ENCODE results near the gene BBLN.

BBLN gene

DNA sequence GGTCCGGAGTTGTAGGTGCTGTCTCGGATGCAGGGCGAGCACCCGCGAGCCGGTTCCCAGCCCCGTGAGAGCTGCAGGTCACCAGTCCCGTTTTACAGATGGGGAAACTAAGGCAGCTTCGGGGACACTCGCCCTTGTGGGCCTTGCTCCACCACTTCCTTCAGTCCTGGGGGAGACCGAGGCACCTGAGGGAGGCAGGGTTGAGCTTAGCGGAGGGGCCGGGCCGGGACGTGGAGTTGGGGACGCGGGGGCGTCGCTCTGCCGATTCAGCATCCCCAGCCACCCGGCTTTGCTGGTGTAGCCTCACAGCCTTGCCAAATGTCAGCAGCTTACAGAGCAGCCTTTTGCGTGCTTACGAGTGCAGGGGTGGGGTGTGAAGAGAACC is 530 bp downstream of the BBLN start:
- Histone ChIP-seq H3K9me3 (ENCODE audit: control insufficient read depth, insufficient read depth, low read length) (no peaks in the 10 kb centered on the region), H3K36me3 (ENCODE audit: insufficient read depth, low read length) (no peaks in the 10 kb centered on the region), H3K9ac (ENCODE audit: low read depth, low read length) (peak overlapping the region; percentile 87), H3K4me1 (ENCODE audit: insufficient read depth, low read length) (0 out of 2 replicates have a peak, but pooled peaks cover 3% of the 10 kb centered on the region)

DNA sequence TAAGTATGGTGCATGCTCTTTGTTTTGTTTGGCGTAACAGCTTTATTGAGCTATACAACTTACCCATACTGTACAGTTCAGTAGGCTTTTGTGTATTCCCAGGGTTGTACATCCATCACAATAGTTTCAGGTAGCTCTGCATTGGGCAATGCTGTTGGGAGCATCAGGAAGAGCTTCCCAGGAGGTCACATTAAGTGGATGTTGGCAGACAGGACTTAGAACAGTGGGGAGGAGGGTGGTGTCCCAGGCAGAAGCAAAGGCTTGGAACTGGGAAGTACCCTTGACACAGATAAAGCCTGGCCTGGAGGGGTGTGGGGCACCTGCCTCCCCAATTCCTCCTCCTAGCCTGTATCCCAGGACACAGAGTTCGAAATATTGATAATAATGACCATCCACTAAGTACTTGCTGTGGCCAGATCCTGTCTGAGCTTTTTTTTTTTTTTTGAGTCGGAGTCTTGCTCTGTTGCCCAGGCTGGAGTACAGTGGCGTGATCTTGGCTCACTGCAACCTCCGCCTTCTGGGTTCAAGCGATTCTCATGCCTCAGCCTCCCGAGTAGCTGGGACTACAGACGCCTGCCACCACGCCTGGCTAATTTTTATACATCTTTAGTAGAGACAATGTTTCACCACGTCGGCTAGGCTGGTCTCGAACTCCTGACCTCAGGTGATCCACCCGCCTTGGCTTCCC is 1.3 kb downstream of the BBLN start:
- no peaks in the 10 kb centered on the region for H3K36me3 ChIP-seq (ENCODE audit: insufficient read depth, low read length)
- H3K9me3 ChIP-seq (ENCODE audit: control insufficient read depth, insufficient read depth, low read length) = no peaks in the 10 kb centered on the region
- H3K9ac ChIP-seq (ENCODE audit: low read depth, low read length) = peak overlapping the region; percentile 87; the same call in 1 of the 2 replicates
- H3K4me1 ChIP-seq (ENCODE audit: insufficient read depth, low read length) = 0 out of 2 replicates have a peak, but pooled peaks cover 3% of the 10 kb centered on the region

GRCh38 chr9:128162215-128163026 is 2.4 kb downstream of the BBLN start:
- H3K9me3 ChIP-seq (ENCODE audit: control insufficient read depth, insufficient read depth, low read length) = no peaks in the 10 kb centered on the region
- H3K4me1 ChIP-seq (ENCODE audit: insufficient read depth, low read length) = 0 out of 2 replicates have a peak, but pooled peaks cover 3% of the 10 kb centered on the region
- no peaks in the 10 kb centered on the region for H3K36me3 ChIP-seq (ENCODE audit: insufficient read depth, low read length)
- H3K9ac ChIP-seq (ENCODE audit: low read depth, low read length) = no peak overlapping the region

DNA sequence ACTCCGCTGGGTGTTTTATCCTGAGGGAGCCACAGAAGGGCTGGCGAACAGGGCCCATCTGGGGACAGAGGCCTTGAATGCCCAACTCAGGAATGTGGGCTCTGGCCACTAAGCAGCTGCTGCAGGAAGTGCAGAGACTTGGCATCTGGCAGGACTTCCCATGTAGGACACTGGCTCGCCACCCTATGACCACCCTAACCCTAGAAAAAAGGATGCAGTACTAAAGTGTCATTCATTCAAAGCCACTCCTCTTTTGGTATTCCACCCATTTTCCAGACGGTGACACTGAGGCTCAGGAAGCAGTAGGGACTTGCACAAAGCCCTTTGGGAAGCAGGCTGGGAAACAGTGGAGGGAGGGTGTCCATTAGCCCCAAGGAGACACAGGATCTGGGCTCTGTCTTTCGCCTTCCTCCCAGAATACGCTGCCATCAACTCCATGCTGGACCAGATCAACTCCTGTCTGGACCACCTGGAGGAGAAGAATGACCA is 3.0 kb downstream of the BBLN start:
- Histone ChIP-seq H3K36me3 (ENCODE audit: insufficient read depth, low read length) (no peaks in the 10 kb centered on the region), H3K4me1 (ENCODE audit: insufficient read depth, low read length) (0 out of 2 replicates have a peak, but pooled peaks cover 3% of the 10 kb centered on the region), H3K9me3 (ENCODE audit: control insufficient read depth, insufficient read depth, low read length) (no peaks in the 10 kb centered on the region), H3K9ac (ENCODE audit: low read depth, low read length) (no peak overlapping the region)

- H3K9ac ChIP-seq (ENCODE audit: low read depth, low read length) = no peak overlapping the region
- 0 out of 2 replicates have a peak, but pooled peaks cover 3% of the 10 kb centered on the region for H3K4me1 ChIP-seq (ENCODE audit: insufficient read depth, low read length)
- H3K36me3 ChIP-seq (ENCODE audit: insufficient read depth, low read length) = no peaks in the 10 kb centered on the region
- H3K9me3 ChIP-seq (ENCODE audit: control insufficient read depth, insufficient read depth, low read length) = no peaks in the 10 kb centered on the region
Measured at GRCh38 chr9:128163523-128164306, 3.6 kb downstream of the BBLN start.

- H3K36me3 ChIP-seq (ENCODE audit: insufficient read depth, low read length) = no peaks in the 10 kb centered on the region
Measured at GRCh38 chr9:128164307-128164885, 4.3 kb downstream of the BBLN start.

DNA sequence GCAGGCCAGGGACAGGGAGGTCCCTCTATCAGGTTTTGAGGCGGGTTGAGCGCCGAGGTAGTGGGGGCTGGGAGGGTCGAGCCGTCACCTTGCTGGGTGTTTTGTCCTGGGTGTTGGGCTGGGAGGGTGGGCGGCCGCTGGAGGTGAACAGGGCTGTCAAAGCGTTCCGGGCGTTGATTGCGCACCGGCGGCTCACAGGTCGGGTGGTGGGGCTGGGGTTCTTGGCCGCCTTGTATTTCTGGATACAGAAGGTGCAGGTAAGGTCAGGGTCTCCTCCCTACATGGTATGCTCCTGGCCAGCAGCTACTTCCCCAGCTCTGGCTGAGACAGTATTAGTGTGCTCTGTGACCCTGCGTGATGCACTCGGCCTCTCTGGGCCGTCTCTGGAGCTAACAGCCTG is 6.1 kb downstream of the BBLN start:
- no peak overlapping the region for H3K9ac ChIP-seq (ENCODE audit: low read depth, low read length)
- H3K9me3 ChIP-seq (ENCODE audit: control insufficient read depth, insufficient read depth, low read length) = no peaks in the 10 kb centered on the region
- H3K4me1 ChIP-seq (ENCODE audit: insufficient read depth, low read length) = 0 out of 2 replicates have a peak, but pooled peaks cover under 1% of the 10 kb centered on the region
- no peaks in the 10 kb centered on the region for H3K36me3 ChIP-seq (ENCODE audit: insufficient read depth, low read length)

More at GRCh38 chr9:128164307-128164885, 4.3 kb downstream of the BBLN start:
- no peaks in the 10 kb centered on the region for H3K9me3 ChIP-seq (ENCODE audit: control insufficient read depth, insufficient read depth, low read length)
- H3K9ac ChIP-seq (ENCODE audit: low read depth, low read length) = no peak overlapping the region
- H3K4me1 ChIP-seq (ENCODE audit: insufficient read depth, low read length) = 0 out of 2 replicates have a peak, but pooled peaks cover 3% of the 10 kb centered on the region

DNA sequence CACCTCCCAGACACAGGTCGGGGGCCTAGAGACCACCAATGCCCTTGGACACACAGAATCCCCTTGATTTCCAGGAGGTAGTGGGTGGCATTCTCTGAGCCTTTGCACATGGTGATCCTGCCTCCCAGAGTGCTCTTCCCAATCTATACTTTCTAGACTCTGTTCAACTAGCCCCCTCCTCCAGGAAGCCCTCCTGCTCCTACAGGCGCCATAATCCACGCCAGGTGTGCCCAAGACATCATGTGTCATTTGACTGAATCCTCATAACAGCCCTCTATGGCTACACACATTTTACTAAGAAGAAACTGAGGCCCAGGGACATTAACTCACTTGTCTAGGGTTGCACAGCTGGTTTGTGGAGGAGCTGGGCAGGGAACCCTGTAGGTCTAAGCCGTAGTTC is 7.1 kb downstream of the BBLN start:
- H3K9me3 ChIP-seq (ENCODE audit: control insufficient read depth, insufficient read depth, low read length) = no peaks in the 10 kb centered on the region
- no peaks in the 10 kb centered on the region for H3K4me1 ChIP-seq (ENCODE audit: insufficient read depth, low read length)
- H3K36me3 ChIP-seq (ENCODE audit: insufficient read depth, low read length) = no peaks in the 10 kb centered on the region
- no peak overlapping the region for H3K9ac ChIP-seq (ENCODE audit: low read depth, low read length)

GRCh38 chr9:128168731-128169308 is 8.8 kb downstream of the BBLN start:
- no peaks in the 10 kb centered on the region for H3K4me1 ChIP-seq (ENCODE audit: insufficient read depth, low read length)
- H3K9me3 ChIP-seq (ENCODE audit: control insufficient read depth, insufficient read depth, low read length) = no peaks in the 10 kb centered on the region
- H3K9ac ChIP-seq (ENCODE audit: low read depth, low read length) = no peak overlapping the region
- no peaks in the 10 kb centered on the region for H3K36me3 ChIP-seq (ENCODE audit: insufficient read depth, low read length)

DNA sequence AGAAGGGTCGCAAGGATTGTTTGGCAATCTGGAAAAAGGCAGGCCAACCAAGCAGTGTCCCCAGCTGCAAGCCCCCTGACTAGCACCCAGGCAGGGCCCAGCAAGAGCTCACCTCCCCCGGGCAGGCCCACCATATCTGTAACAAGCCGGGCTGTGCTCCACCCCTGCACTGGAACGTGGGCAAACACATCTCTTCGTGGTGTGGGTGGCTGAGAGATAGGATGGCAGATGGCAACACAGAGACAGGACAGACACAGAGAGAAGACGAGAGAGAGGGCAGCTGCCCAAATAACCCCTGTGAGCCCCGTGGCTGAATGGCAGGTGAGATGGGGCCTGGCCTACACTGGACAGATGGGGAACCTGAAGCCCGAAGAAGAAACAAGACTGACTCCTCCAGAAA is 9.4 kb downstream of the BBLN start:
- Histone ChIP-seq H3K36me3 (ENCODE audit: insufficient read depth, low read length) (no peaks in the 10 kb centered on the region), H3K9ac (ENCODE audit: low read depth, low read length) (no peak overlapping the region), H3K9me3 (ENCODE audit: control insufficient read depth, insufficient read depth, low read length) (no peaks in the 10 kb centered on the region), H3K4me1 (ENCODE audit: insufficient read depth, low read length) (no peaks in the 10 kb centered on the region)

DNA sequence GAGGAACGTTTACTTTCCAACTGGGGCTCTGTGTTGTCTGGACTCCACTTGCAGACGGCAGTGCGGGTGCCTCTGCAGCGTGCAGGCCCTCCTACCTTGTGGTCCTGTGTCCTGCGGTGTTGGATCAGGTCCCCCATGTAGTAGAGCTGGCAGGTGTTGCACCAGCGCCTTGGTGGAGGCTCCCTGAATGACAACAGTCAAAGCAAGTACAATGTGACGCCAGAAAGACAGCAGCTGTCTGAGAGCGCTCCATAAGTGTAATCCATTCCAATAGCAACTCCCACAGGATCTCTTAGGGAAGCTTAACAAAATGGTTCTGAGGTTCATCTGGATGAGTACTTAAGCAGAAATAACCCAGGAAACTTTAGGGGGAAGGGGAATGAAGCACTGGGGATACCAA is 9.9 kb downstream of the BBLN start:
- Histone ChIP-seq H3K9ac (ENCODE audit: low read depth, low read length) (no peak overlapping the region), H3K36me3 (ENCODE audit: insufficient read depth, low read length) (no peaks in the 10 kb centered on the region), H3K4me1 (ENCODE audit: insufficient read depth, low read length) (no peaks in the 10 kb centered on the region), H3K9me3 (ENCODE audit: control insufficient read depth, insufficient read depth, low read length) (no peaks in the 10 kb centered on the region)

GRCh38 chr9:128174062-128174461 is 14.0 kb downstream of the BBLN start:
- peaks cover 12% of the 10 kb centered on the region for H3K36me3 ChIP-seq (ENCODE audit: insufficient read depth, low read length)
- H3K4me1 ChIP-seq (ENCODE audit: insufficient read depth, low read length) = no peaks in the 10 kb centered on the region

GRCh38 chr9:128175102-128175563 is 15.1 kb downstream of the BBLN start:
- Histone ChIP-seq H3K4me1 (ENCODE audit: insufficient read depth, low read length) (no peaks in the 10 kb centered on the region), H3K36me3 (ENCODE audit: insufficient read depth, low read length) (peaks cover 16% of the 10 kb centered on the region), H3K9ac (ENCODE audit: low read depth, low read length) (no peak overlapping the region), H3K9me3 (ENCODE audit: control insufficient read depth, insufficient read depth, low read length) (no peaks in the 10 kb centered on the region)

More at GRCh38 chr9:128174062-128174461, 14.0 kb downstream of the BBLN start:
- H3K9ac ChIP-seq (ENCODE audit: low read depth, low read length) = no peak overlapping the region
- no peaks in the 10 kb centered on the region for H3K9me3 ChIP-seq (ENCODE audit: control insufficient read depth, insufficient read depth, low read length)
